K562 (cell line): ENCODE measurements around the gene UQCRC1. TPM values are rescaled to one million over a fixed set of nuclear protein-coding genes. Genes with fewer than 3 reads are reported as not detected.

Experiments used
- ASH1L ChIP-seq: fragments of 450-650 bp; IDR thresholded peaks from 2 replicates; pipeline ENCODE4 v1.6.1; 2018; ENCODE audit warnings: borderline replicate concordance, mild to moderate bottlenecking, low read depth; ENCODE audit not compliant: partially characterized antibody
- FOXK1 ChIP-seq: sonication (generic); formaldehyde crosslinking; IDR thresholded peaks from 2 replicates; pipeline ENCODE4 v1.8.0; 2022; ENCODE audit warnings: missing genetic modification reagents, mild to moderate bottlenecking, borderline replicate concordance
- NONO ChIP-seq, 2 experiments: fragments of 200-400 bp in 1 of 2; fragments of 450-650 bp in 1 of 2; formaldehyde crosslinking in 1 of 2; IDR thresholded peaks; 2 replicates each; pipeline ENCODE4 v1.6.1; 2017; ENCODE audit warnings: low read depth in 2 of 2, mild to moderate bottlenecking in 2 of 2, moderate library complexity in 2 of 2, low read length in 1 of 2
- NR2F6 ChIP-seq: fragments of 450-650 bp; formaldehyde crosslinking; IDR thresholded peaks from 2 replicates; pipeline ENCODE4 v1.4.0; 2020; ENCODE audit warnings: mild to moderate bottlenecking
- RREB1 ChIP-seq: fragments of 250-450 bp; sonication (Bioruptor Pico); IDR thresholded peaks from 2 replicates; pipeline ENCODE4 v1.4.0; 2020
- STAT5A ChIP-seq: IDR thresholded peaks from 2 replicates; pipeline ENCODE4 v1.6.1; 2012; ENCODE audit warnings: low read length, inconsistent platforms, borderline replicate concordance
- TARDBP ChIP-seq: fragments of 450-650 bp; IDR thresholded peaks from 2 replicates; pipeline ENCODE4 v1.6.1; 2016
- ZBED1 ChIP-seq: IDR thresholded peaks from 2 replicates; pipeline ENCODE4 v1.6.1; 2014
- ZBTB40 ChIP-seq, 2 experiments: fragments of 450-650 bp in 1 of 2; sonication (generic) in 1 of 2; formaldehyde crosslinking in 1 of 2; IDR thresholded peaks; 2 replicates each; pipeline versions ENCODE4 v1.7.1 to v1.9.0; 2016 to 2022; ENCODE audit warnings: inconsistent platforms in 1 of 2, mild to moderate bottlenecking in 1 of 2, missing genetic modification reagents in 1 of 2
- ZNF143 ChIP-seq: sonication (generic); formaldehyde crosslinking; IDR thresholded peaks from 2 replicates; pipeline ENCODE4 v1.9.0; 2022; ENCODE audit warnings: mild to moderate bottlenecking, missing genetic modification reagents
- ZNF354B ChIP-seq: fragments of 250-450 bp; sonication (Bioruptor Pico); IDR thresholded peaks from 2 replicates; pipeline ENCODE4 v1.4.0; 2020
- ZNF436 ChIP-seq: fragments of 250-450, 450-650 bp; sonication (Bioruptor Pico); formaldehyde crosslinking; IDR thresholded peaks from 2 replicates; pipeline ENCODE4 v1.7.0; 2020; ENCODE audit warnings: mild to moderate bottlenecking
- polyA plus RNA-seq, 8 experiments: library from polyadenylated mRNA; depleted of rRNA in 4 of 8; stranded (reverse) in 5 of 8; unstranded in 3 of 8; fragments of >200 nt; fragmentation: Nextera tagmentation in 2 of 8; fragmentation: Illumina TruSeq in 1 of 8; extraction: Ambion mirVana in 2 of 8; extraction: Trizol in 1 of 8; gene quantifications; 2 replicates each; pipeline versions ENCODE4 v1.2.1 to v1.2.3, GENCODE V29; 2011 to 2014; ENCODE audit warnings: inconsistent platforms in 1 of 8, missing spikeins in 1 of 8
- total RNA-seq, 7 experiments: library from RNA; depleted of rRNA in 6 of 7; stranded (reverse); fragments of >200 nt in 6 of 7; fragmentation: Illumina TruSeq in 2 of 7; extraction: Trizol in 2 of 7; gene quantifications; 2 replicates each; pipeline versions ENCODE4 v1.2.1 to v1.2.3, GENCODE V29; 2011 to 2021; ENCODE audit warnings: low replicate concordance in 1 of 7

UQCRC1 gene
- total and polyA plus RNA-seq, 9 of the 15 experiments (the other 6 are each of a cell fraction or from before 2014, with no cell fraction given): 125 to 424 (median 268) TPM

- TF ChIP-seq STAT5A (no peak), ZBED1 (no peak), NONO (IDR thresholded peaks at IDR 0.05; ENCODE audit: low read depth in 2 of 2, low read length in 1 of 2) (peak in 1 of 2 experiments; percentile 68; a peak in 2 of 4 replicates), RREB1 (CRISPR knock-in tag) (no peak), ASH1L (no peak), ZBTB40 (IDR thresholded peaks at IDR 0.05) (no peak), ZBTB40 (CRISPR knock-in tag; IDR thresholded peaks at IDR 0.05) (no peak), NR2F6 (CRISPR knock-in tag) (no peak), TARDBP (no peak), ZNF354B (CRISPR knock-in tag) (no peak), FOXK1 (CRISPR knock-in tag) (no peak), ZNF143 (CRISPR knock-in tag) (no peak), ZNF436 (CRISPR knock-in tag) (no peak)
These were observed at the start of gene UQCRC1 (continued) for GRCh38 chr3:48609088-48610005.
